ENCODE results near the gene CATSPERD. TPM values are rescaled to one million over a fixed set of nuclear protein-coding genes. Genes with fewer than 3 reads are reported as not detected.

The CATSPERD gene
- total and polyA plus RNA-seq, 4 donors, result not detected

GRCh38 chr19:5749505-5749904, 29.1 kb downstream of the CATSPERD start:
- no peak overlapping the region for H3K27ac ChIP-seq (ENCODE audit: low read depth in 1 of 2, low read length in 2 of 2)
- H3K4me3 ChIP-seq (ENCODE audit: low read depth in 1 of 3, low read length in 3 of 3), result no peak overlapping the region
- TF ChIP-seq FOXA1 (IDR thresholded peaks at IDR 0.05) (no peak), FOXA2 (IDR thresholded peaks at IDR 0.05) (no peak), RAD21 (IDR thresholded peaks at IDR 0.05) (no peak)
- 83% methylated on average over 5 of the region's 5 CpGs for WGBS
- no peak for DNase-seq (ENCODE audit: low spot score)
- H3K9ac ChIP-seq (ENCODE audit: low read depth in 1 of 2, low read length in 2 of 2), result no peak overlapping the region
- H3K27me3 ChIP-seq (ENCODE audit: control insufficient read depth in 4 of 4, insufficient read depth in 4 of 4, low read length in 3 of 4), result no peaks in the 10 kb centered on the region
- H3K36me3 ChIP-seq (ENCODE audit: control insufficient read depth in 4 of 4, insufficient read depth in 3 of 4, low read depth in 1 of 4, low read length in 3 of 4), result no peaks in the 10 kb centered on the region
- no peaks in the 10 kb centered on the region for H3K9me3 ChIP-seq (ENCODE audit: control insufficient read depth in 4 of 4, low read length in 3 of 4)
- H3K4me1 ChIP-seq (ENCODE audit: control insufficient read depth in 4 of 4, insufficient read depth in 4 of 4, low read length in 3 of 4), result no peaks in the 10 kb centered on the region

- Histone ChIP-seq H3K27ac (ENCODE audit: low read depth in 1 of 2, low read length in 2 of 2) (no peak overlapping the region), H3K4me3 (ENCODE audit: low read depth in 1 of 3, low read length in 3 of 3) (no peak overlapping the region), H3K27me3 (ENCODE audit: control insufficient read depth in 4 of 4, insufficient read depth in 4 of 4, low read length in 3 of 4) (no peaks in the 10 kb centered on the region), H3K4me1 (ENCODE audit: control insufficient read depth in 4 of 4, insufficient read depth in 4 of 4, low read length in 3 of 4) (no peaks in the 10 kb centered on the region), H3K36me3 (ENCODE audit: control insufficient read depth in 4 of 4, insufficient read depth in 3 of 4, low read depth in 1 of 4, low read length in 3 of 4) (no peaks in the 10 kb centered on the region), H3K9me3 (ENCODE audit: control insufficient read depth in 4 of 4, low read length in 3 of 4) (no peaks in the 10 kb centered on the region), H3K9ac (ENCODE audit: low read depth in 1 of 2, low read length in 2 of 2) (no peak overlapping the region)
- no peak for DNase-seq (ENCODE audit: low spot score)
- 61% methylated on average over 7 of the region's 7 CpGs for WGBS
- TF ChIP-seq HNF4A (conservative IDR thresholded peaks at IDR 0.05) (no peak), TAF1 (conservative IDR thresholded peaks at IDR 0.05) (no peak), ATF3 (IDR thresholded peaks at IDR 0.05) (no peak), CTCF (IDR thresholded peaks at IDR 0.05; ENCODE audit: low read depth, low read length, missing input control) (no peak), REST (IDR thresholded peaks at IDR 0.05) (no peak), EGR1 (IDR thresholded peaks at IDR 0.05; ENCODE audit: low read depth in 2 of 2) (no peak), SP1 (IDR thresholded peaks at IDR 0.05) (no peak), RXRA (IDR thresholded peaks at IDR 0.05) (no peak), FOXA1 (IDR thresholded peaks at IDR 0.05) (no peak), YY1 (IDR thresholded peaks at IDR 0.05) (no peak)
Measured at GRCh38 chr19:5751709-5752108, 31.3 kb downstream of the CATSPERD start.

- no peak for DNase-seq (ENCODE audit: low spot score)
- Histone ChIP-seq H3K36me3 (ENCODE audit: control insufficient read depth in 4 of 4, insufficient read depth in 3 of 4, low read depth in 1 of 4, low read length in 3 of 4) (no peaks in the 10 kb centered on the region), H3K27ac (ENCODE audit: low read depth in 1 of 2, low read length in 2 of 2) (no peak overlapping the region), H3K4me1 (ENCODE audit: control insufficient read depth in 4 of 4, insufficient read depth in 4 of 4, low read length in 3 of 4) (no peaks in the 10 kb centered on the region), H3K9ac (ENCODE audit: low read depth in 1 of 2, low read length in 2 of 2) (no peak overlapping the region), H3K27me3 (ENCODE audit: control insufficient read depth in 4 of 4, insufficient read depth in 4 of 4, low read length in 3 of 4) (no peaks in the 10 kb centered on the region), H3K4me3 (ENCODE audit: low read depth in 1 of 3, low read length in 3 of 3) (no peak overlapping the region), H3K9me3 (ENCODE audit: control insufficient read depth in 4 of 4, low read length in 3 of 4) (no peaks in the 10 kb centered on the region)
- TF ChIP-seq RAD21 (IDR thresholded peaks at IDR 0.05) (no peak), HNF4A (conservative IDR thresholded peaks at IDR 0.05) (no peak), RXRA (IDR thresholded peaks at IDR 0.05) (no peak), TAF1 (conservative IDR thresholded peaks at IDR 0.05) (no peak), MAX (IDR thresholded peaks at IDR 0.05) (no peak), NR2F2 (IDR thresholded peaks at IDR 0.05) (no peak), ATF3 (IDR thresholded peaks at IDR 0.05) (no peak), CTCF (IDR thresholded peaks at IDR 0.05; ENCODE audit: low read depth, low read length, missing input control) (no peak), FOXA2 (IDR thresholded peaks at IDR 0.05) (no peak), YY1 (IDR thresholded peaks at IDR 0.05) (no peak), GABPA (IDR thresholded peaks at IDR 0.05 in 1 of 2, conservative IDR thresholded peaks at IDR 0.05 in 1 of 2) (no peak), FOXA1 (IDR thresholded peaks at IDR 0.05) (no peak)
- WGBS, result 74% methylated on average over 6 of the region's 6 CpGs
Measured at GRCh38 chr19:5753743-5754142, 33.3 kb downstream of the CATSPERD start.

All from liver (tissue), 9 donors.